ENCODE data around the gene DPP6. TPM values are rescaled to one million over a fixed set of nuclear protein-coding genes. Genes with fewer than 3 reads are reported as not detected.

Gene DPP6
- total RNA-seq, 1 experiment from 2014 or later = not detected

DNA sequence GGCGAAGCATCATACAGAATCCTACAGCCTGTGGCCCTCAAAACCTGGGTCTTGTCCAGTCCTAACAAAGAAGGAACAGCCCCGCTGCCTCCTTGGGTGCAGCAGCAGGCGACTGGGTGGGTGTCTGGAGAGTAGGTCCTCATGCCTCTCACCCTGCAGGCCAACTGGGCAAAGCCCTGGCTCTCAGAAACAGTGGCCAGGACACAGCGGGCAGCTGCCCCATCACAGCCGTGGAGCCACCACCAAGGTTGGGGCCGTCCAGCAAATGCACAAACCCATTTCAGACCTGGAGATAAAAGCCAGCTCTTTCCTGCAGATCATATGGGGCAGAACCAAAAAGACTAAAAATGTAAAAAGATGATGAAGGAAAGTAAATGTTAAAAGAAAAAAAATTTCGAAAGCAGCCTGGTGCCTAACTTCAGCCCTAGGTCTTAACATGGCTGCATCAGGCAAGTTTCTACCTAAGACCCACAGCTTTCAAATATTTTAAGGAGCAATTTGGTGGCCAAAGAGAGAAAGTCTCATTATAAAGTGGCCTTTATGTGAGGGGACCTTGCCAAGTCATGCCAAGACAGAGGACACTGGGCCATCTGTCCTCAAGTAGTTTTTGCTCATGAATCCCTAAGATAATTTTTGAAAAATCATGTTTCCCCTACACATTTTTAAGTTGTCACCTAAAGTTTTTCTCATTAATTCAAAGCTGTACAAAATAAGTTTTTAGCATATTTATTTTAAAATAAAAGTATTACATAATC, 808.6 kb downstream of the DPP6 start:
- ChIA-PET CTCF (no interaction called here), POLR2A (no interaction called here)
- intact Hi-C loops (cut with micrococcal nuclease; ENCODE audit: unreplicated experiment) (no loop called here), in situ Hi-C loops (cut with HindIII; ENCODE audit: low pct_unique_long_range_greater_than_20kb, low sequenced_read_pairs) (no loop called here)
- no peaks in the 10 kb centered on the region for H3K4me1 ChIP-seq (ENCODE audit: control insufficient read depth, insufficient read depth, low read length)
- H3K9me3 ChIP-seq (ENCODE audit: control insufficient read depth, insufficient read depth, low read depth, low read length) = no peaks in the 10 kb centered on the region
- BruUV-seq (replicated peaks) = no TSS peak
- no peaks in the 10 kb centered on the region for H3K36me3 ChIP-seq (ENCODE audit: control insufficient read depth, insufficient read depth, low read length)
- ATAC-seq = no peak
- no peak overlapping the region for H3K4me3 ChIP-seq (ENCODE audit: low read depth in 2 of 2, low read length in 2 of 2)
- peaks cover 2% of the 10 kb centered on the region for H3K27me3 ChIP-seq (ENCODE audit: control insufficient read depth, insufficient read depth, low read length)
- H3K27ac ChIP-seq (ENCODE audit: low read length) = no peak overlapping the region
- DNase-seq (ENCODE audit: low read depth, low spot score) = no peak
- TF ChIP-seq POLR2AphosphoS5 (IDR thresholded peaks at IDR 0.05; ENCODE audit: low read depth, low read length) = no peak
- TF ChIP-seq, protein P1, sequence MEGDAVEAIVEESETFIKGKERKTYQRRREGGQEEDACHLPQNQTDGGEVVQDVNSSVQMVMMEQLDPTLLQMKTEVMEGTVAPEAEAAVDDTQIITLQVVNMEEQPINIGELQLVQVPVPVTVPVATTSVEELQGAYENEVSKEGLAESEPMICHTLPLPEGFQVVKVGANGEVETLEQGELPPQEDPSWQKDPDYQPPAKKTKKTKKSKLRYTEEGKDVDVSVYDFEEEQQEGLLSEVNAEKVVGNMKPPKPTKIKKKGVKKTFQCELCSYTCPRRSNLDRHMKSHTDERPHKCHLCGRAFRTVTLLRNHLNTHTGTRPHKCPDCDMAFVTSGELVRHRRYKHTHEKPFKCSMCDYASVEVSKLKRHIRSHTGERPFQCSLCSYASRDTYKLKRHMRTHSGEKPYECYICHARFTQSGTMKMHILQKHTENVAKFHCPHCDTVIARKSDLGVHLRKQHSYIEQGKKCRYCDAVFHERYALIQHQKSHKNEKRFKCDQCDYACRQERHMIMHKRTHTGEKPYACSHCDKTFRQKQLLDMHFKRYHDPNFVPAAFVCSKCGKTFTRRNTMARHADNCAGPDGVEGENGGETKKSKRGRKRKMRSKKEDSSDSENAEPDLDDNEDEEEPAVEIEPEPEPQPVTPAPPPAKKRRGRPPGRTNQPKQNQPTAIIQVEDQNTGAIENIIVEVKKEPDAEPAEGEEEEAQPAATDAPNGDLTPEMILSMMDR (IDR thresholded peaks at IDR 0.05) = no peak
- TF ChIP-seq SIN3A (IDR thresholded peaks at IDR 0.05; ENCODE audit: borderline replicate concordance, insufficient read depth, low read depth, low read length) = no peak
- TF ChIP-seq, protein P2, sequence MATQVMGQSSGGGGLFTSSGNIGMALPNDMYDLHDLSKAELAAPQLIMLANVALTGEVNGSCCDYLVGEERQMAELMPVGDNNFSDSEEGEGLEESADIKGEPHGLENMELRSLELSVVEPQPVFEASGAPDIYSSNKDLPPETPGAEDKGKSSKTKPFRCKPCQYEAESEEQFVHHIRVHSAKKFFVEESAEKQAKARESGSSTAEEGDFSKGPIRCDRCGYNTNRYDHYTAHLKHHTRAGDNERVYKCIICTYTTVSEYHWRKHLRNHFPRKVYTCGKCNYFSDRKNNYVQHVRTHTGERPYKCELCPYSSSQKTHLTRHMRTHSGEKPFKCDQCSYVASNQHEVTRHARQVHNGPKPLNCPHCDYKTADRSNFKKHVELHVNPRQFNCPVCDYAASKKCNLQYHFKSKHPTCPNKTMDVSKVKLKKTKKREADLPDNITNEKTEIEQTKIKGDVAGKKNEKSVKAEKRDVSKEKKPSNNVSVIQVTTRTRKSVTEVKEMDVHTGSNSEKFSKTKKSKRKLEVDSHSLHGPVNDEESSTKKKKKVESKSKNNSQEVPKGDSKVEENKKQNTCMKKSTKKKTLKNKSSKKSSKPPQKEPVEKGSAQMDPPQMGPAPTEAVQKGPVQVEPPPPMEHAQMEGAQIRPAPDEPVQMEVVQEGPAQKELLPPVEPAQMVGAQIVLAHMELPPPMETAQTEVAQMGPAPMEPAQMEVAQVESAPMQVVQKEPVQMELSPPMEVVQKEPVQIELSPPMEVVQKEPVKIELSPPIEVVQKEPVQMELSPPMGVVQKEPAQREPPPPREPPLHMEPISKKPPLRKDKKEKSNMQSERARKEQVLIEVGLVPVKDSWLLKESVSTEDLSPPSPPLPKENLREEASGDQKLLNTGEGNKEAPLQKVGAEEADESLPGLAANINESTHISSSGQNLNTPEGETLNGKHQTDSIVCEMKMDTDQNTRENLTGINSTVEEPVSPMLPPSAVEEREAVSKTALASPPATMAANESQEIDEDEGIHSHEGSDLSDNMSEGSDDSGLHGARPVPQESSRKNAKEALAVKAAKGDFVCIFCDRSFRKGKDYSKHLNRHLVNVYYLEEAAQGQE (IDR thresholded peaks at IDR 0.05; ENCODE audit: insufficient read depth in 1 of 2, low read depth in 2 of 2, low read length in 1 of 2) = no peak
- no peak for TF ChIP-seq TCF7L2 (IDR thresholded peaks at IDR 0.05; ENCODE audit: low read depth, low read length)

DNA sequence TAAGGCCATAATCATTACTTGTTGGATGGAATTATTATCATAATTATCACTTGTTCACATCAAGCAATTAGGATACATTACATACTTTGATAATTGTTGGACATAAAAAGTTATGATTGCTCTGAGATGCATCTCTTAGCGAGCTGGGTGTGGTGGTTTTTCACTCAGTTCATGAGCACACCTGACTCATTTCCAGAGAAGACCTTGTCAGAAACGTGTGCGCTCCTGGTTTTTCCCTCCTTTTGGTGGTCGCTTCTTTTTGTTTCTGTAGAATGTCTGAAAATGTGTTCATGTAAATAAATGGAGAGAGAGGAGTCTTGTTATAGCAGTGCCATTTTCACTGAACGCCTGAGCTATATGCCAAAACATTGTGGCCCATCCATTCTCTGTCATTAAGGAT, 809.4 kb downstream of the DPP6 start:
- CTCF ChIA-PET = interaction anchor here (0.7 kb wide), 2 partner anchors 9 to 66 kb away, joined by 3 read pairs; no protein-coding TSS in a partner anchor
- Histone ChIP-seq H3K4me3 (ENCODE audit: low read depth in 2 of 2, low read length in 2 of 2) (no peak overlapping the region), H3K36me3 (ENCODE audit: control insufficient read depth, insufficient read depth, low read length) (no peaks in the 10 kb centered on the region), H3K4me1 (ENCODE audit: control insufficient read depth, insufficient read depth, low read length) (no peaks in the 10 kb centered on the region), H3K9me3 (ENCODE audit: control insufficient read depth, insufficient read depth, low read depth, low read length) (no peaks in the 10 kb centered on the region), H3K27ac (ENCODE audit: low read length) (no peak overlapping the region), H3K27me3 (ENCODE audit: control insufficient read depth, insufficient read depth, low read length) (peaks cover 4% of the 10 kb centered on the region)
- POLR2A ChIA-PET = interaction anchor here (0.7 kb wide), 1 partner anchor 35 kb away, joined by 5 read pairs; no protein-coding TSS in a partner anchor
- intact Hi-C loops (cut with micrococcal nuclease; ENCODE audit: unreplicated experiment) = no loop called here
- TF ChIP-seq, protein P2 (IDR thresholded peaks at IDR 0.05; ENCODE audit: insufficient read depth in 1 of 2, low read depth in 2 of 2, low read length in 1 of 2) = no peak
- DNase-seq (ENCODE audit: low read depth, low spot score) (no peak), ATAC-seq (no peak)
- BruUV-seq (replicated peaks) = no TSS peak
- in situ Hi-C loops (cut with HindIII; ENCODE audit: low pct_unique_long_range_greater_than_20kb, low sequenced_read_pairs) = no loop called here

Data from Panc1 (cell line).